Neural cell (in vitro differentiated cells): Measurements from ENCODE around the gene FBXO21.

Experiments used
- CTCF ChIP-seq: fragments of 450-650 bp; IDR thresholded peaks from 2 replicates; pipeline ENCODE4 v1.5.1; 2014; ENCODE audit warnings: antibody characterized with exemption, mild to moderate bottlenecking, moderate library complexity; ENCODE audit not compliant: poor library complexity, severe bottlenecking
- EP300 ChIP-seq: fragments of 450-650 bp; conservative IDR thresholded peaks from 2 replicates; pipeline ENCODE4 v1.6.1; 2014; ENCODE audit warnings: antibody characterized with exemption, mild to moderate bottlenecking, moderate library complexity; ENCODE audit not compliant: poor library complexity, severe bottlenecking
- EZH2 ChIP-seq: fragments of 200-600, 300-800 bp; shearing (Covaris generic), sonication (generic); IDR thresholded peaks from 2 replicates; pipeline ENCODE4 v1.6.1; 2014; ENCODE audit warnings: antibody characterized with exemption, low read length, borderline replicate concordance, mild to moderate bottlenecking; ENCODE audit not compliant: insufficient read depth, poor library complexity, severe bottlenecking
- POLR2AphosphoS5 ChIP-seq: IDR thresholded peaks from 2 replicates; pipeline ENCODE4 v1.6.1; 2012
- SMC3 ChIP-seq: fragments of 450-650 bp; conservative IDR thresholded peaks from 2 replicates; pipeline ENCODE4 v1.6.1; 2014; ENCODE audit warnings: antibody characterized with exemption, mild to moderate bottlenecking, moderate library complexity; ENCODE audit not compliant: poor library complexity
- TF ChIP-seq, protein P1 (sequence below): IDR thresholded peaks from 2 replicates; pipeline ENCODE4 v1.6.1; 2012; ENCODE audit warnings: borderline replicate concordance

DNA sequence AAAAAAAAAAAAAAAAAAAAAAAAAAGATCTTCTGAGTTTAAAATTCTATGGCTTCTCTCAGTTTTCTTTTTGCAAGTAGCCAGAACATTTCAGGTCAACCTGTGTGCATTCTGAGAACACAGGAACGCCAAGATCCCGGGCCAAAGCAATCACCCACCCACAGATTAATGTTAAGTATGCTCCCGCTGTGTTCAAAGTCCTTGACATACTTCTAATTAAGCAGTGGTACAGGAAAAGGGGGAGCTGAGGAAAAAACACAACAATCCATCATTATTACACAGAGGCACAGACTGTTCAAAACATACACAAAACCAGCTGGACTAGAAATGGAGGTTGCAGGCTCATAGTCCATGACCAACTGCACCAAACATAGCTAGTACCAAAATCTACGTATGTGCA is 2.8 kb downstream of the FBXO21 start:
- TF ChIP-seq EZH2 (no peak), CTCF (no peak), EP300 (no peak), POLR2AphosphoS5 (no peak), SMC3 (no peak)
- TF ChIP-seq, protein P1, sequence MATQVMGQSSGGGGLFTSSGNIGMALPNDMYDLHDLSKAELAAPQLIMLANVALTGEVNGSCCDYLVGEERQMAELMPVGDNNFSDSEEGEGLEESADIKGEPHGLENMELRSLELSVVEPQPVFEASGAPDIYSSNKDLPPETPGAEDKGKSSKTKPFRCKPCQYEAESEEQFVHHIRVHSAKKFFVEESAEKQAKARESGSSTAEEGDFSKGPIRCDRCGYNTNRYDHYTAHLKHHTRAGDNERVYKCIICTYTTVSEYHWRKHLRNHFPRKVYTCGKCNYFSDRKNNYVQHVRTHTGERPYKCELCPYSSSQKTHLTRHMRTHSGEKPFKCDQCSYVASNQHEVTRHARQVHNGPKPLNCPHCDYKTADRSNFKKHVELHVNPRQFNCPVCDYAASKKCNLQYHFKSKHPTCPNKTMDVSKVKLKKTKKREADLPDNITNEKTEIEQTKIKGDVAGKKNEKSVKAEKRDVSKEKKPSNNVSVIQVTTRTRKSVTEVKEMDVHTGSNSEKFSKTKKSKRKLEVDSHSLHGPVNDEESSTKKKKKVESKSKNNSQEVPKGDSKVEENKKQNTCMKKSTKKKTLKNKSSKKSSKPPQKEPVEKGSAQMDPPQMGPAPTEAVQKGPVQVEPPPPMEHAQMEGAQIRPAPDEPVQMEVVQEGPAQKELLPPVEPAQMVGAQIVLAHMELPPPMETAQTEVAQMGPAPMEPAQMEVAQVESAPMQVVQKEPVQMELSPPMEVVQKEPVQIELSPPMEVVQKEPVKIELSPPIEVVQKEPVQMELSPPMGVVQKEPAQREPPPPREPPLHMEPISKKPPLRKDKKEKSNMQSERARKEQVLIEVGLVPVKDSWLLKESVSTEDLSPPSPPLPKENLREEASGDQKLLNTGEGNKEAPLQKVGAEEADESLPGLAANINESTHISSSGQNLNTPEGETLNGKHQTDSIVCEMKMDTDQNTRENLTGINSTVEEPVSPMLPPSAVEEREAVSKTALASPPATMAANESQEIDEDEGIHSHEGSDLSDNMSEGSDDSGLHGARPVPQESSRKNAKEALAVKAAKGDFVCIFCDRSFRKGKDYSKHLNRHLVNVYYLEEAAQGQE: no peak
